ELR (cell line): ENCODE results near the gene SSUH2.

Experiments
- DNase-seq: peaks from one replicate; pipeline ENCODE4 v3.0.0-alpha.2; 2015; ENCODE audit warnings: low read depth

SSUH2 gene

DNA sequence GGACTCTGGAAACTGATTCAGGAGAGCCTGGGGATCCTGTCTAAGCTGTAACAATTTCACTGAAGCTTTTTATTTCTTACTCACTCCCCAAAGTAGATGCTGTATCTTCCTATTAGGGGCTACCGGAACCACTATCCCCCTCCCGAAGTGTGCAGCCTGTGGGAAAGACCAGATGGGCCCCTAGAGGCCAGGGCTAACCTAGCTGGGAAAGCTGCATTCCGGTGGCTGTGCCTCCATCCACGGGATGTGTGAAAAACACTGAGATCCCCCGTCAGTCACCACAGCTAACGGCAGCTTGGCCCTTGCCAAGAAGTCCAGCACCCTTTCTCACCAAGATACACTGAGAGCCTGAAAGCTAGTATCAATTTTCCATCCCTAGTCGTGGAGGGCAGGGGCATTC lies 3.1 kb downstream of the SSUH2 start:
- DNase-seq: no peak

DNA sequence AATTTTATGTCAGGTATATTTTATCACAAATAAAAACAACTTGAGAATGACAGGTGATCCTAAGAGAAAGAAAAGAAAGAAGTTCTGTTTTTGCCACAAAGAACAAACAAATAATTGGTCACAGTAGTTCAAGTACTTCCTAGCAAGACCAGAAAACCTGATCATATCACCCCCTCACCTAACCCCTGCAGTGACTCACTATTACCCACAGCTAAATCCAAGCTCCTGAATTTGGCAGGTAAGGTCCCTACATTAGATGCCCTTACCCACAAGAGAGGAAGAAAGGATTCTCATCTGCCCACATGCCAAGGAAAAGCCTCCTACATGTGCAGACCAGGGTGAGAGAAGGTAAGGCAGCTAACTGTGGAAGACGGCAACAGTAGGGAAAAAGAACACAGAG lies 4.4 kb downstream of the SSUH2 start:
- no peak for DNase-seq

DNA sequence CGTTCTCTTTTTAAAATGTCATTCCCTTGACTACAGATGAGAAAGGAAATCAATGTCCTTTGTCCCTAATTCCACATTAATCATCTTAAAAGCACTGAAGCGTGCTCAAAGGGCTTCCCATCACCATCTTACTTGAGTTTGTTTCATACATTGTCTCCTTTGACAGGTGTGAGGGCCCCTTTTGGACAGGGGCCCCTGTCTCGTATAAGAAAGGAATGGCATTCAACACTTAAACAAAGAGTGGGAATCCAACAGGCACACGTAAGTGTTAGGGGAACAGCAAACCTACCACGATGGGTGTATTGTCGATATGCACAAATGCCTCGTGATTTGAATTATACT lies 5.0 kb downstream of the SSUH2 start:
- DNase-seq: no peak

DNA sequence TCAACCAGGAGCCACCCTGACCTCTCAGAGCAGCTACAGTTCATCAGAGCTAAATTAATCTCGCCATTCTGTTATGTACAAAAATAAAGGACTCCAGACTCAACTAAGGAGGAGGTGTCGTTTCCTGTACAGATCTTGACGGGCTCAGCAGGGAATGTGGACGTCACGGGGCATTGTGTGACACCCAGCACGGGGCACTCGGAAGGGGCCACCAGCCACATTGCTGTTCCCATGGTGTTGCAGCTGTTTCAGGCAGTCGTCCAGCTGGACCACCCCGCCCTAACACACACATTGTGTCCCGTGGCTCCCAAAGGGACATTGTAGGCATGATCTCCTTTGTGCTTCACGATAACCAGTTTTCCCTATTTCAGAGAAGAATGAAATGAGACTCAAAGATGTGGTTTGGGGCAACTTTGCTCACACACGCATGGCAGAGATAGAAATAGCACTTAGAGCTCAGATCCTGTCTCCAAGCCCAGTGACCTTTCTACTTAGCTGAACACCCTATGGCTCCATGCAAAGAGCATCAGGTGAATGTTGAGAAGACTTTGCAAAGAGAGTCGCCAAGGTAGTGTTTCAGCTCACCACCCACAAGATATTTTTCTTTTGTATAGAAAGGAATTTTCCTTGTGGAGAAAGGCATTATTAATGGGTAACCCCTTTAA lies 5.5 kb downstream of the SSUH2 start:
- DNase-seq: no peak

DNA sequence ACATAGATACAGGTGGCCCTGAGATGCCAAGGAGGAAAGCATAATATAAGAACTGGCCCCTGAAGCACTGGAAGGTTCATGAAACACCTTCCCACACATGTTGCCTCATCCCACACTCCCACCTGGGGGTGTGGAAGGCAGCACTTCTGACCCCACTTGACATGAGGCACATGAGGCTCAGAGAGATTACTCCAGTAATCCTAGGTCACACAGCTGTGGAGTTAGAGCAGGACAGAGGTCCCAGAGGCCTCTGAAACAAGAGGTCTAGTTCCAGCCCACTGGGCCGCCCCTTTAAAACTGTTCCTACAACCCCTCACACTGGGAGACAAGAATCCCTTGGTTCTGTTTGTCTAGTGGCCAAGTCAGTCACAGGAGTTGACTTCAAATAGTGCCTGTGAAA lies 7.2 kb downstream of the SSUH2 start:
- no peak for DNase-seq

DNA sequence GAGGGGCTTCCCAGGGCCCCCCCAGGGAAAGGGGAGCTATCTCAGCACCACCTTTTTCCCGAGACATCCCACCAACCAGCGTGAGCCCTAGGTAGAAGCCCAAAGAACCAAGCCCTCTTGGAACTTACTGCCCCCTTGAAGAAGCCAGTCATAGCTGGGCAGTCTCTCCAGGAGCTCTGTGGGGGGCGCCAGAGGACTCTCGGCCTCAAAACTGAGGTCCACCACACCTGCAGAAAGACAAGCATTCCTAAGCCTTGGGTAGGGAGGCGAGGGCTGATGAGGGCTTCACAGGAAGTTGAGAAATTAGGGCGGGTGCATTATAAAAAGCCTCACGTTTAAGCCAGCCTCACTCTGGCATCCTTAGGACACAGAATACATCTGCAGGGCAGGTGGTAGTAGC lies 9.0 kb downstream of the SSUH2 start:
- no peak for DNase-seq

DNA sequence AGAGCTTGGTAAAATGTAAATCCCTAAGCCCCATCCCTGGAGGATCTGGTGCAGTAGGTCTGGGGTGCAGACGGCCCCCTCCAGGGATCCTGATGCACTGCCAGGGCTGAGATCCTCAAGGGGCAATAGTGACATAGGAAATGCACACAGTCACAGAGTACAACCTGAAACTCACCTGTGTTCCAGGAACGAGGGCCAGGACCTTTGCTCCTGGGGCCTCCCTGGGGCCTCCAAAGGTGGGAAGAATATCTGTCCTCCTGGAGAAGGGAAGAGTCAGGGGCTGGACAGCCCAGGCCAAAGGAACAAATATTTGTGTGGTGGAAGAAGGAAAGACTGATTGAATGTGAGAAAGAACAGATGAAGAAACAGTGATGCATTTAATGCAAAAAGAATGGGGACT lies 9.5 kb downstream of the SSUH2 start:
- no peak for DNase-seq

DNA sequence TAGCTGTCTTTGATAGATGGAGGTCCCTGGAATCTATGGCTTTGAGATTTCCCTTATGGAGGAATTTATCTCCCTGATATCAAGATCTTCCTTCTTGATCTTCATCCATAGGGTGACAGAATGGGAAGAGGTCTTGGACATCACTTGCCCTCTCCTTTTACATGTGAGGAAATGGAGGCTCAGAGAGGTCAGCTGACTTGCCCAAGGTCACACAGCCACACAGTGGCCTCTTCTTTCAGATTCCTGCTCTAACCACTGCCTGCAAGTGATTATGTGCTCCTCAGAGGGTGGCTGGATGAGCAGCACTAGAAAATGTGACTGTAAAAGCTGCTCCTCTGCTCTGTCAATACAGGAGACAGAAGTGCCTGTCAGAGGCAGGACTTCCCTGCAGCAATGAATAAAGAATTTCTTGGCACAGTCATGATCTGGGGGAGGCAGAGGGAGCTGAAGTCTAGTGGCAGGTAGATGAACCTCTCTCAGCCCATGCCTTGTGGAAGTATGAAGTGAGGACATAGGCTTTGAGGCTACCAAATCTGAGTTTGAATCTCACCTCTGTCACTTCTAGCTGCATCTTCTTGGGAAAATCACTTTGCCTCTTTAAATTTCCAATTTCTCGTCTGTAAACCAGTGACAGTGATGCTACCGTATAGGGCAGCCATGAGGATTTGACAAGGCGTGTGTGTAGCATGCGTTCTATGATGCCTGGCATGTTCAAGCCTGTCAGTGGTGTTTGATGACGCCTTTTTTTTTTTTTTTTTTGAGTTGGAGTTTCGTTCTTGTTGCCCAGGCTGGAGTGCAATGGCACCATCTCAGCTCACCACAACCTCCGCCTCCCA lies 12.0 kb downstream of the SSUH2 start:
- DNase-seq: no peak

DNA sequence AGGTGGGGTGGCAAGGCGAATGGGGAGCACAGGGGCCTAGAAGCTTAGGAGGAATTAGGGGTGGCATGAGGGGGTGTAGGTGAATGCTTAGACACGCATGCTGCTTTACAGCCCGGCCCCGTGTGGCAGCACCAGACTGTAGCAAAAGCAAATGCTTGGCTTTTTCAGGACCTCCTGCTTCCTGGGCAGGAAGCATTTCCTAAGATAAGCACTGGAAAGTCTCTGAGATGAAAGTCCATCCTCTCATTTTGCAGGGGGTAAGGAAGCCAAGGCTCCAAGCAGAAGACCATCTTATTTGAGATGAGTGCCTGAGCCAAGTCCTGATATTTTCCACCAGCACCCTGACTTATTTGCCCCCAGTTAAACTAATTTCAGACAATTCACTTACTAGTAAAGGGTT lies 12.9 kb downstream of the SSUH2 start:
- DNase-seq: no peak

DNA sequence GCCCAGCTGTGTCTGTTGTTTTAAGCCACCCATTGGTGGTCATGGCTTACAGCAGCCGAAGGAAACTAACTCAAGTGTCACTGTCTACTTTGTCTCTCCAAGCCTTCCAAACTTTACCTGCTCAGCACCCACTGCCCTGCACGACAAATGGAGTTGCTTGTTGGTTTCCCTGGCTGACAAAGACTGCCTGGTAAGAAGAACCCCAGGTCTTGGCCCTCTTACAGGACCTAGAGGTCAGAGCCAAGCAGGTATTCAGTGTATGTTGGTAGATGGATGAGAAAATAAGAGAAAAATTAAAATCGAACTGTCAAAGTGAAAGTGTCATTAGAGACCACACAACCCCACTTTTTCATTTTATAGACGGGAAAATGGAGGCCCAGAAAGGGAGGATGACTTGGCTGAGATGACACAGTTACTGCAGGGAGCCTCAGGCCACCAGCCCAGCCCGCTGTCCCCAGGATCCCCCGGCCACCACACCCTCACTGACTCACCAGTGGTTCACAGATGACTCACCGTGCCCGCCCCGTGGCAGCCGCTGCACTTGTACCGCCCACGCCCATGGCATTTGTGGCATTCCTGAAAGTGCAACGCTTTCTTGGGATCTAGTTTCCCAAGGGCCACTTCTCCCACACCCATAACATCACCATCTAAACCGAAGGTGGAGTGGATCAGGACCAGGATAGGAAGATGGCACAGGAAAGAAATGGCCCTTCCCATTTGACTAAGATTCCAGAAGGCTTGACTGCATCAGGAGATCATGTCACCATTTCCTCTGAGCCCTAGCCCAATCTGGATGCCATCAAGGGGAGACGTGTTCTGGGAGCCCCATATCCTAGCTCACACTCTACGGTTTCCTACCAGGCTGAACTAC lies 15.2 kb downstream of the SSUH2 start:
- DNase-seq: peak; percentile 90

DNA sequence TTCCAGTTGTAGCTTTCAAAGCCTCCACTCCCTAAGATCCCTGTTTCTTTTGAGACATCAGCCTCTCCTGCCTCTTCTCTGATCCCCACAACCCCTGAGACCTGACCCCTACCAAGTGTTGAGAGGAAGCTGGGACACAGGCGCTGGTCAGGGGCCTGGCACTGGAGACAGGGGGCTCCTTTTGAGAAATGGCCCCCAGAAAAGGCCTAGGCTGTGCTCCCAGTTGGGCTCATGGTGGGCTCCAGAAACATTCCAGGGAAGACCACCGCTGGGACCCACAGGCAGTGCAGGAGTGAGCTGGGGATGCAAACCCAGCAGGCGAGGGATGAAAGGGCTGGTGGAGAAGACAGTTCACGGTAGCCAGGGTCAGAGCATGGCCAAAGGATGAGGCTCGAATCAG lies 16.6 kb downstream of the SSUH2 start:
- DNase-seq: no peak

DNA sequence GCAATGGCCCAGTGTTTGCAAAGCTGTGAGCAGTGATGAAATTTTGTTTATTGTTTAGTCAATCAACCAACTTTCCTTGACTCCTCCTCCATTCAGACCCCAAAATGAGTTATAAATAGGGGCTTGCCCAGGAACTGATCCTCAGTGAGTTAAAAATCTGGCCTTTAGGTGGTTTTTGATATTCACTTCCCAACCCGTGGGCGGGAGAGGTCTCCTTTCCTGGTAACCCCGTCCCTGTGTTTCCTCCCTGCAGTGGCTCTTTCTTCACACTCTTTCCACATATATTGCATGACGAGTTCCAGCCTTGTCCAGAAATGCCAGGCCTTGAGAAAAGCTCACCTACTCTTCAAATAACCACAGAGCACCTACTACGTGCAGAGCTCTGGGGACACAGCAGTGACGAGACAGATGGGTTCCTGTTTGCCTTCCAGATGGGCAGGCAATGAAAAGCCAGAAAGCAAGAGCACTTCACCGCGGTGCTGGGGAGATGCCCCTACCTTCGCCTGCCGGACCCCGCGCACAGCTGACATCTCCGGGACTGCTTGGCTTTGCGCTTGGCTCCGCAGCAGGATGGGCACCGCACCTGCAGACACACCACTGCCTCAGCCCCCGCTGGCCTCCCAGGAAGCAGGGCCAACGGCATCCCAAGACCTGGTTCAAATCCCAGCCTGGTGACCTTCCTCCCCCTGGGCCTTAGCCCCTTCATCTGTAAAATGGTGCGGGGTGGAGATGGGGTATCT lies 17.2 kb downstream of the SSUH2 start:
- DNase-seq: no peak

DNA sequence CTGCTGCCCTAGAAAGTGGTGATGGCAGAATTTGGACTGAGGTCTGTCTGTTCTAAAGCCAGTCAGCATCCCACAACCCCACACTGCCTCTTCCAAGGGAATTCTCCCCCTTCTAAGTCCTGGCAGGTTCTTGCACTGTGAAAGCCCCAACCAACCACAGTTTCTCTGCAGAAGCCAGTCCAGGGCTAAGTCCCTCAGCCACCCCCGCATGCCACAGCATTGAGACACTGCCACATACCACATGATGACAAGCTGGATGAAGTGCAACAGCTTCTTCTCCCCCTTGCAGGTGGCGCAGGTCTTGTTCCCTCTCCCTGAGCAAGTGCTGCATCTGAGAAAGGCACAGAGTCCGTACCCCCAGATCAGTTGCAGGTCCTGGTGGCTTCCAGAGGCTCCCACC lies 18.6 kb downstream of the SSUH2 start:
- peak; percentile 22 for DNase-seq

DNA sequence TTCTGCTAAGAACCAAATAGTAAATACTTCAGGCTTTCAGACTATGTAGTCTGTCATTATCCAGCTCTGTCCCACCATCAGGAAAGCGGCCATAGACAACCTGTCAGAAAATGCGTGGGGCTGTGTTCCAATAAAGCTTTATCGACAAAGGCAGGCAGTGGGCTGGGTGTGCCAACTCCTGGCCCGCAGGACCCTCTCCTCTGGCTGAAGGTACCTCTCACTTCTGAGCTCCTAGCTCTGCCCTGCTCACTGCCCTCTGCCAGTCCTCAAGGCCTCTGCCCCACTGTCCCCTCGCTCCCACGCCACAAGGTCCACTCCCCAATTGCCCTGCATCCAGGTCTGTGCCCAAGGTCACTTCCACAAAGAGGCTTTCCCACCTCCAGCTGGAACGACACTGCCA lies 20.0 kb downstream of the SSUH2 start:
- DNase-seq: no peak

DNA sequence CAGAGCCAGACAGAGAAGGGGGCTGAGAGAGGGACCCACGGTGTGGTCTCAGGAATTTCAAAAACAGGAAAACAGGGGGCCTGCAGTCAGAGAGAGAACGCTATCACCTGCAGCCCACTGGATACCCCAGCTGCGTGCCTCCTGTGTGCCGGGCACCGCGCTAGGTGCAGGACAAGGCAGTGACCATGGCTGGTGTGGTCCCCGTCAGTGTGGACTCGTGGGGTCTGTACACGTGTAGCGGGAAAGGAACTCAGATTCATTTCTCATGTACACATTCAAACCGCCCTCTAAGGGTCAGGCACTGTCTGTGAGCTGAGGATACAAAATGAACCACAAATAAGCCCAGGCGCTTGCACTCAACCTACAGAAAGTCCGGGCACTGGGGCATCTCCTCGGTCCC lies 20.9 kb downstream of the SSUH2 start:
- no peak for DNase-seq

DNA sequence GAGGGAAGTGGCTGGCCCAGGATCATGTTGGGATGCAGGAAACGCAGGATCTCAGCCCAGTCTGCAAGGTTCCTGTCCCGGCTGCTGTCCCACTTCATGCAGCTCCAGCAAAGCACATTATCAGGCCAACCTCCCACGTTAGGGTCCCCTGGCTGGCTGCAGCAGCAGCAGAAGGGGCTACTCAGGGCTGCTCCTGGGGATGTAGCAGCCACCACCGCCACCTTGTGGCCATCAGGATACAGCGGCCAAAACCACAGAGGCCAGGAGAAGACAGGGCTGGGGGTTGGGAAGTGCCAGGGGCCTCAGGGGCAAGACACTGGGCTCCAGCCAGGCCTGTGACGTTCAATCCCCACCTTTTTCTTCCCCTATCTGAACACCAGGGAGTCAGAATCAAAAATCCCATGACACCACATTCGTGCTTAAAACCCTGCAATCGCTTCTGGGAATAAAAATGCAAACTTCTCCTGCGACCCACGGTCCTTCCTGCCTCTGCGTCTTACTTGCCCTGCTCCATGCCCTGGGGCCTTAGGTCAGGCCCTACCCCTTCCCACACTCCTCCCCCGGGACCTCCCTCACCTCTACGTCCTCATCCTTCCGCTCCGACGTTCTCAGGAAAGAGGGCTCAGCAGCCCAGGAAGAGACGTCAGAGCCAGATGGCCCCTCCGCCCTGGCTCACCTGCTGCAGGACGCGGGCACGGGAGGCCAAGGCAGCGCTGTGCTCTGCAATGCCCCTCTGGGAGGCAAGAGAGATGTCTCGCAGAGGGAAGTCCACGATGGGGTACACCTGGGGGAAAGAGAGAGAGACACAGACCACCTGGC lies 21.5 kb downstream of the SSUH2 start:
- DNase-seq: peak; percentile 66

DNA sequence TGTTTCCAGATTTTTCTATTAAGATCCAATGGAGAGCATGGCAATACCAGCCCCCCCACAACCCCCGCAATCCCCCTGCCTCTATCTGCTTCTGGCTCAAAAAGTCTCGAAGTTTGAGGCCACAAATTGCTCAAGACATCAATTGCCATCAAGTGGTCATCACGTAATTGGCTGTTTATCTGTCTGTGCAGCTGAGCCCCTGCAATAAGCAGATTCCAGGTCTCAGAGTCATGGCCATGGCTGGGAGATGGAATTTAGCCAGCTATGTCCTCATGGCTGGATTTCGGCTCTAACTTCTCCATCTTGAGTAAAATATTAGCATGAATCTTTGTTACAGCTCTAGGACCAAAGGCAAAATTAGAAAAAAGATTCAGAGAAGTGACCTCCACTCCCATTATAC lies 22.7 kb downstream of the SSUH2 start:
- DNase-seq: peak; percentile 63

DNA sequence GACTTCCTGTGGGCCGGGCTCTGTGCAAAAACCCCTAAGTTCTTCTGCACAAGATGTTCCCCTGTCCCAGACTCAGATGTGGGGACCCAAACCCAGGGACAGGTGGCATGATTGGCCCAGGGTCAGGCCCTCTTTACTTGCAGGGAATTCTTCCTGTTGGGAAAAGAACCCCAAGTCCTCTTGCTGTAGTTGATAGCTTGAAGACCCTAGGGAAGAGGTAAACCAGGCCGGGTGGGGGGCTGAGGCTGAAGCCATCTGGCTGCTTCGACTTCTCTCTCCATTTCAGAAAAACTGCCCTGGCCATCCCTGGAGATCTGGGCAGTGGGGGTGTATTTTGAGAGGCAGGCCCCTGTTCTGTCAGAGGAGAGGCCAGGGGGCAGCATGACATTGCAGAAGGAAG lies 23.5 kb downstream of the SSUH2 start:
- no peak for DNase-seq

DNA sequence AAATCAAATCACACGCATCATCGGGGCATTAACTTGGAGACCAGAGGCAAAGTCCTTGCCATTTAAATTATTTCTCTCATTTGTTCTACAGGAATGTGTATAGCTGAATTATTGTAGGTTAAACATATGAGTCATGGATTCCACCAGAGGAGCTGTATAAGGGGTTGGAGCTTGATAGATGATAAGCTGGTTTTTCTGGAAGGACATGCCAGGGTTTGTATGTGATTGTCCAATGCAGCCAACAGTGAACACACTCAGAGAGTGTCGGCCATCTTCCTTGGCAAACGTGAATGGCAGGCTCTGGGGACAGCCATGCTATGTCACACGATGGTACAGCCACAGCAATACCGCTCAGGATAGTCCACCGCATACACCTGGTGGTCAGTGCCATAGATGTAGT lies 25.1 kb downstream of the SSUH2 start:
- DNase-seq: peak; percentile 32

DNA sequence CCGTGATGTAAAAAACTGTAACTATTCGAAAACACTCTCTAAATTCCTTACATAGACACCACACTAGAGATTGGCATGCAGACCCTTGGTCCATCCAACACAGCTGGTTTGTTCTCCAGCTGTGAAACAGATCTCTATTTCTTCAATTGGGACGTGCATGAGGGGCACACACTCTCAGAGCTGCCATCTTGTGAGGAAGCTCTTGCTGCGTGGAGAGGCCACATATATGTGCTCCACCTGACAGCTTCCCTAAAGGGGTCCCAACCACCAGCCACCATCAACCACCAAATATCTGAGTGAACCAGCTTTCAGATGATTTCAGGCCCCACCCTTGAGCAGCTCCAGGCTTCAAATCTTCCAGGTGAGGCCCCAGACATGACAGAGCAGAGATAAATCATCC lies 25.6 kb downstream of the SSUH2 start:
- DNase-seq: no peak

DNA sequence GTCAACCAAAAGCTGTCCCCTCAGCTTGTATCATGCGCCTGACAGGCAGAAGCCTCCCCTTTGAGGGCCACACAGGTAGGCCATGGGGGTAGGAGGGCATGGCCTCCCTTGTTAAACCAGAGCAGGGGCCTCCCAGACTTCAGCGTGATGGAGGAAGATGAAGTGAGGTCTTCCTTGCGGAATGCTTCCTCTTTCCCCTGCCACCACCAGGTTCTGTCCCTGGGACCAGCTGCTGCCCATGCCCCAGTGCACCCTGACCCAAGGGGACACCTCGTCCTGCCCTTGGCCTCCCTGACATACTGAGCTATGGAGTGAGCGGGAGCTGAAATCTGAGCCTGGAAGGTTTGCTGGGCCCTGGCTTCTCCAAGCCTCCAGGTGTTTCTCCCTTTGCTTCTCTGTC lies 26.7 kb downstream of the SSUH2 start:
- no peak for DNase-seq
